ENCODE results near the gene ADARB1. TPM values are rescaled to one million over a fixed set of nuclear protein-coding genes. Genes with fewer than 3 reads are reported as not detected.
A peak's percentile ranks its signal among the peaks of the same experiment; 100 is the strongest.

ADARB1 gene
- total and polyA plus RNA-seq, 2 of the 8 experiments (the other 6 are each of a cell fraction or from before 2014, with no cell fraction given): 4.7 to 14.9 TPM

- H3K79me2 ChIP-seq (ENCODE audit: control insufficient read depth in 1 of 2, insufficient read depth in 2 of 2, low read length in 2 of 2): no peaks in the 10 kb centered on the region
- no peak overlapping the region for H2AK5ac ChIP-seq (ENCODE audit: low read depth, low read length)
- CTCF ChIA-PET (ENCODE audit: partially characterized antibody): interaction anchor here (1.5 kb wide), 1 partner anchor 96 kb away, joined by 9 read pairs; no protein-coding TSS in a partner anchor
- no peak for TF ChIP-seq SAP30 (IDR thresholded peaks at IDR 0.05; ENCODE audit: insufficient read depth, insufficient replicate concordance, low read length)
- TF ChIP-seq ATF2 (IDR thresholded peaks at IDR 0.05; ENCODE audit: low read length): no peak
- no peak for TF ChIP-seq SP4 (IDR thresholded peaks at IDR 0.05; ENCODE audit: low read length)
- no peak for TF ChIP-seq EZH2 (IDR thresholded peaks at IDR 0.05; ENCODE audit: low read depth, low read length, severe bottlenecking)
- TF ChIP-seq ASH2L (IDR thresholded peaks at IDR 0.05; ENCODE audit: low read length): no peak
- no peak for TF ChIP-seq SIRT6 (IDR thresholded peaks at IDR 0.05; ENCODE audit: low read length)
- no peak for TF ChIP-seq BCL11A (IDR thresholded peaks at IDR 0.05; ENCODE audit: low read depth in 2 of 2, low read length in 2 of 2)
- TF ChIP-seq CTCF (IDR thresholded peaks at IDR 0.05; ENCODE audit: control extremely low read depth in 1 of 3, insufficient read depth in 1 of 3, low read depth in 1 of 3, low read length in 3 of 3): peak in 2 of 3 experiments; percentile 15 to 19; a peak in 2 of 4 replicates
- no peak for TF ChIP-seq SIN3A (conservative IDR thresholded peaks at IDR 0.05 in 1 of 2, IDR thresholded peaks at IDR 0.05 in 1 of 2; ENCODE audit: low read depth in 1 of 2, low read length in 2 of 2)
Observed at GRCh38 chr21:45236481-45236880, 162.1 kb downstream of the ADARB1 start.

More at GRCh38 chr21:45236481-45236880, 162.1 kb downstream of the ADARB1 start:
- no peak overlapping the region for H3K18ac ChIP-seq (ENCODE audit: extremely low read depth, low read length)
- H2BK15ac ChIP-seq (ENCODE audit: low read length): no peak overlapping the region
- no peaks in the 10 kb centered on the region for H4K20me1 ChIP-seq (replicated peaks in 1 of 2; ENCODE audit: control insufficient read depth in 1 of 2, insufficient read depth in 2 of 2, low read length in 2 of 2)
- POLR2A ChIA-PET (ENCODE audit: partially characterized antibody): interaction anchor here (0.7 kb wide), 1 partner anchor 8 kb away, joined by 3 read pairs; no protein-coding TSS in a partner anchor
- no peak overlapping the region for H3K9ac ChIP-seq (replicated peaks in 1 of 4; ENCODE audit: extremely low read depth in 1 of 4, low read depth in 3 of 4, low read length in 3 of 4)
- no peak overlapping the region for H3K4me2 ChIP-seq (ENCODE audit: insufficient read depth in 1 of 2, low read depth in 2 of 2, low read length in 2 of 2)
- H4K5ac ChIP-seq (ENCODE audit: insufficient read length, low read depth, low read length): no peak overlapping the region
- DNase-seq (ENCODE audit: low read depth in 1 of 2, low spot score in 2 of 2) (no peak), FAIRE-seq (no peak)
- H2BK5ac ChIP-seq (ENCODE audit: low read depth, low read length): no peak overlapping the region
- 0 out of 4 replicates have a peak, but pooled peaks cover 4 to 5% of the 10 kb centered on the region in 2 experiments for H3K9me3 ChIP-seq (ENCODE audit: insufficient read depth in 2 of 2, low read depth in 1 of 2, low read length in 1 of 2)
- H2BK120ac ChIP-seq (replicated peaks; ENCODE audit: low read depth, low read length): no peak overlapping the region
- no peak overlapping the region for H4K8ac ChIP-seq (ENCODE audit: extremely low read depth, insufficient read depth, low read length)
- H3K36me3 ChIP-seq (ENCODE audit: control insufficient read depth in 2 of 4, insufficient read depth in 4 of 4, low read length in 3 of 4): no peaks in the 10 kb centered on the region
- H3K27me3 ChIP-seq (replicated peaks in 1 of 4; ENCODE audit: control insufficient read depth in 3 of 4, extremely low read depth in 1 of 4, insufficient read depth in 3 of 4, low read length in 3 of 4): no peaks in the 10 kb centered on the region
- H2BK12ac ChIP-seq (ENCODE audit: low read depth, low read length): no peak overlapping the region
- H3K79me1 ChIP-seq (ENCODE audit: low read depth, low read length): no peaks in the 10 kb centered on the region
- H3K4me1 ChIP-seq (replicated peaks in 1 of 4; ENCODE audit: control insufficient read depth in 3 of 4, insufficient read depth in 4 of 4, low read length in 3 of 4): no peaks in the 10 kb centered on the region
- no peaks in the 10 kb centered on the region for H3K23me2 ChIP-seq (ENCODE audit: low read depth, low read length)
- no peak overlapping the region for H3K4ac ChIP-seq (replicated peaks; ENCODE audit: insufficient read length, low read depth, low read length)
- no peak overlapping the region for H2AFZ ChIP-seq (ENCODE audit: low read length)
- 68% methylated on average over 2 of the region's 2 CpGs; no CpG with 5 or more reads in 1 of the 2 experiments for WGBS, 2 experiments (ENCODE audit: extremely low coverage in 1 of 2, insufficient coverage in 1 of 2, insufficient read length in 1 of 2, insufficient replicate concordance in 2 of 2, low coverage in 1 of 2, low lambda C conversion rate in 2 of 2, missing lambda C conversion rate in 1 of 2)
- H3K27ac ChIP-seq (ENCODE audit: low read depth, low read length): no peak overlapping the region
- H3K4me3 ChIP-seq (ENCODE audit: extremely low read depth in 1 of 4, insufficient read depth in 2 of 4, low read depth in 3 of 4, low read length in 4 of 4): no peak overlapping the region
- H3K23ac ChIP-seq (ENCODE audit: insufficient read length): no peak overlapping the region
- H4K91ac ChIP-seq (replicated peaks; ENCODE audit: insufficient read length, low read length): no peak overlapping the region
- H2BK20ac ChIP-seq (ENCODE audit: low read length): no peak overlapping the region
- H3K56ac ChIP-seq (replicated peaks; ENCODE audit: insufficient read length, low read depth, low read length): no peak overlapping the region
- no peak overlapping the region for H3K14ac ChIP-seq (ENCODE audit: insufficient read length)

Data from H1 (cell line).